ENCODE measurements around the gene LAMTOR4. TPM values are rescaled to one million over a fixed set of nuclear protein-coding genes. Genes with fewer than 3 reads are reported as not detected.

Gene LAMTOR4
- total and polyA plus RNA-seq, 2 of the 13 experiments (the other 11 are each of a cell fraction or from before 2014, with no cell fraction given), result 115 to 118 TPM

- TF ChIP-seq KIAA2018 (CRISPR knock-in tag; IDR thresholded peaks at IDR 0.05; ENCODE audit: borderline replicate concordance) (no peak), MXD3 (CRISPR knock-in tag; IDR thresholded peaks at IDR 0.05) (0 out of 2 replicates have a peak, but pooled peaks have one; percentile 37), ZNF256 (CRISPR knock-in tag; conservative IDR thresholded peaks at IDR 0.05) (no peak), SPEN (CRISPR knock-in tag; IDR thresholded peaks at IDR 0.05; ENCODE audit: low read depth) (no peak), POLR2AphosphoS5 (IDR thresholded peaks at IDR 0.05; ENCODE audit: low read depth, low read length) (no peak), MAF1 (CRISPR knock-in tag; IDR thresholded peaks at IDR 0.05; ENCODE audit: borderline replicate concordance) (no peak), ZNF614 (CRISPR knock-in tag; IDR thresholded peaks at IDR 0.05; ENCODE audit: borderline replicate concordance) (no peak), SRSF9 (IDR thresholded peaks at IDR 0.05; ENCODE audit: borderline replicate concordance, insufficient read depth, low read depth, low read length, poor library complexity, severe bottlenecking) (no peak), CC2D1A (CRISPR knock-in tag; IDR thresholded peaks at IDR 0.05) (0 out of 2 replicates have a peak, but pooled peaks have one; percentile 59), ZNF225 (CRISPR knock-in tag; IDR thresholded peaks at IDR 0.05) (peak; percentile 67; the same call in 1 of the 2 replicates), MTF2 (CRISPR knock-in tag; IDR thresholded peaks at IDR 0.05; ENCODE audit: borderline replicate concordance) (0 out of 2 replicates have a peak, but pooled peaks have one; percentile 22), ZKSCAN8 (CRISPR knock-in tag; IDR thresholded peaks at IDR 0.05; ENCODE audit: borderline replicate concordance) (no peak), ZNF326 (CRISPR knock-in tag; IDR thresholded peaks at IDR 0.05; ENCODE audit: borderline replicate concordance) (no peak), KLF9 (CRISPR knock-in tag; IDR thresholded peaks at IDR 0.05; ENCODE audit: low read depth) (no peak), ZNF512 (CRISPR knock-in tag; IDR thresholded peaks at IDR 0.05) (peak; percentile 77; the same call in 1 of the 2 replicates), U2AF2 (IDR thresholded peaks at IDR 0.05; ENCODE audit: low read depth, low read length) (no peak)
These were observed 28.6 kb downstream of the LAMTOR4 start, which contains the start of the genes GPC2 and STAG3 (continued) for GRCh38 chr7:100177045-100178001.
